Hepatocyte (in vitro differentiated cells): Measurements from ENCODE around the gene ADAMTS2.

Experiments used
- EZH2phosphoT487 ChIP-seq: fragments of 200-600 bp; sonication (generic); IDR thresholded peaks from one replicate; pipeline ENCODE4 v1.6.1; 2018; ENCODE audit warnings: antibody characterized with exemption, mild to moderate bottlenecking, low read depth, moderate library complexity; ENCODE audit not compliant: unreplicated experiment, severe bottlenecking
- TF ChIP-seq, protein P1 (sequence below): fragments of 200-600 bp; sonication (generic); IDR thresholded peaks from 2 replicates; pipeline ENCODE4 v1.5.1; 2016; ENCODE audit warnings: antibody characterized with exemption, mild to moderate bottlenecking; ENCODE audit not compliant: poor library complexity

DNA sequence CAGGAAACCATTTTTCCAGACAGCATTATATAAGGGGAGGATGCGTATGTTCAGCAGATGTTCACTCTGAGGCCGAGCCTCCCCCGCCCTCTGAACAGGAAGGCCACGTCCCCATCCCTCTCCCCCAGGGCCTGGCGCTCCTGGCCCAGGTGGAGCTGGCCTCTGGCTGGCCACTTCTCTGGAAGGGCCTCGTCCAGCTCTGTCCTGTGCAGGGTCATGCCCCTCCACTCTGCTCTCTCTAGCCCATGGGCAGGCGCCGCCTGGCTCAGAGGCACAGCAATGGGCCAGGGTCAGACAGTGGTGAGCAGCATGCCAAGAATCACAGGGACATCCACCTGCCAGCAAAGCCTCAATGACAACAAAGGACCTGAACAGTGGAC, 34.2 kb downstream of the ADAMTS2 start:
- TF ChIP-seq, protein P1, sequence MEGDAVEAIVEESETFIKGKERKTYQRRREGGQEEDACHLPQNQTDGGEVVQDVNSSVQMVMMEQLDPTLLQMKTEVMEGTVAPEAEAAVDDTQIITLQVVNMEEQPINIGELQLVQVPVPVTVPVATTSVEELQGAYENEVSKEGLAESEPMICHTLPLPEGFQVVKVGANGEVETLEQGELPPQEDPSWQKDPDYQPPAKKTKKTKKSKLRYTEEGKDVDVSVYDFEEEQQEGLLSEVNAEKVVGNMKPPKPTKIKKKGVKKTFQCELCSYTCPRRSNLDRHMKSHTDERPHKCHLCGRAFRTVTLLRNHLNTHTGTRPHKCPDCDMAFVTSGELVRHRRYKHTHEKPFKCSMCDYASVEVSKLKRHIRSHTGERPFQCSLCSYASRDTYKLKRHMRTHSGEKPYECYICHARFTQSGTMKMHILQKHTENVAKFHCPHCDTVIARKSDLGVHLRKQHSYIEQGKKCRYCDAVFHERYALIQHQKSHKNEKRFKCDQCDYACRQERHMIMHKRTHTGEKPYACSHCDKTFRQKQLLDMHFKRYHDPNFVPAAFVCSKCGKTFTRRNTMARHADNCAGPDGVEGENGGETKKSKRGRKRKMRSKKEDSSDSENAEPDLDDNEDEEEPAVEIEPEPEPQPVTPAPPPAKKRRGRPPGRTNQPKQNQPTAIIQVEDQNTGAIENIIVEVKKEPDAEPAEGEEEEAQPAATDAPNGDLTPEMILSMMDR = no peak
- TF ChIP-seq EZH2phosphoT487 = no peak
